T follicular helper cell (primary cell): Measurements from ENCODE around the gene TRPM6.
A peak's percentile ranks its signal among the peaks of the same experiment; 100 is the strongest.
"Not testable (repeated sequence)": the region's sequence is repeated elsewhere in the genome, so short reads cannot be mapped to it uniquely, and the experiment has no call there.

Experiments
- DNase-seq: peaks from one replicate; pipeline ENCODE4 v3.0.0-alpha.2; 2020; ENCODE audit warnings: low read depth

The TRPM6 gene

DNA sequence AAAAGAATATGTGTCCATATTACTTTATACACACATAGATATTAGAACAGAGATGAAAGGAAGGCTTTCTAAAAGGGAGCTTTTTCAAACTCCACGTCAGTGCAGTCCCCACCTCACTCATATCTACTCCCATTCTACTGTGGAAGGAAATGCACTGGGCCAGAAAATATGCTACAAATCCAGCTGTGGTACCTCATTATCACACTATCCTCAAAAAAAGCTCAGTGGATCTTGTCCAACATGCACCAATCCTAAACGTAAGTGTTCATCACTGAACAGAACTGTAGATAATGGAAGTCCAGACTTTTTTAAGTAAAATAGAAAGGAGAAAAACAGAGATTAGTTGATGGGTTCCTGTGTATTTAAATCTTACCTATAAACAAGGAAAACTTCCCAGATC is 27.9 kb downstream of the TRPM6 start:
- no peak for DNase-seq

DNA sequence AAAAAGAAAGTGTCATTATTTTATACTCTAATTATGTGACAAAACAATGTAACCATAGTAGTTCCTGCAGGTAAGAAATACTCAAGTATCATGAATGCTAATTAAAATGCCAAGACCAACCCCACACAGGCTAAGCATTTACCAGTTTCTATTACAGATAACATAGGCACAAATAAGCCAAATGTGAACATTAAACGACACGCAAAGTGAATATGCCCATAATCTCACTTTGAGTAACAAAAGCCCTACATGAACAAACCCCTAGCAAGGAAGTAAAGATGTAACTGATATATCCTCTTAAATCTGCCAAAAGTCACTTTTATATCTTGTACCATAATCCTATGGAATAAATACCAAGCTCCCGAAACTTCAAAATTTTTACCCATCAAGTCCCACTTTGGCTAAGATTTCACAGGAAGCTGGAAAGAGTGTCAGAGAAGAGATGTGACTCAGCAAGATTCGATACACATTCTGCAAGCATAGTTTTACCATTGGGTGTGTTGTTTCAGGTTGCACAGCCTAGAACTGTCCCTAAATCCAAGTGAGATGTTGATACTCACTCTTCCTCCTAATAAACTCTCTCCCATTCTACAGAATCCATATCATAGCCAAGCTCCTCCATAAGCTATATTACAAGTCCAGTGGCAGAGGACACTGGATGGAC is 28.8 kb downstream of the TRPM6 start:
- DNase-seq: no peak

DNA sequence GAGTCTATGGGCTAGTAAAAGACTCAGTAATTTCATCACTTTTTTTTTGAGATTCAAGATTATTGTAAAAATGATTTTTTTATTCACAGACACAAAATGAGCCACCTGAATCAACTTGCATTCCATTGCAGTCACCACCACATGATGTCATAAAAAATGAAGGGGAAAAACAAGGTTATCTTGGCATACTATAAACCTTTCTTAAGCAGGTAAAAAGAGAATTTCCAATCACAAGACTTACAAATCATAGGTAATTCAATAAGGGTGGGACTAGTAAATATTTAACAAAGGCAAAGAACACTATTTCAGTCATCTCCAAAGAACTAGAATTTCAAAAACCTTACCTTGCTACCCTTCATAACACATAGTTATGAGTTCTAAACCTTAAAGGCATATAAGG is 30.7 kb downstream of the TRPM6 start:
- no peak for DNase-seq

DNA sequence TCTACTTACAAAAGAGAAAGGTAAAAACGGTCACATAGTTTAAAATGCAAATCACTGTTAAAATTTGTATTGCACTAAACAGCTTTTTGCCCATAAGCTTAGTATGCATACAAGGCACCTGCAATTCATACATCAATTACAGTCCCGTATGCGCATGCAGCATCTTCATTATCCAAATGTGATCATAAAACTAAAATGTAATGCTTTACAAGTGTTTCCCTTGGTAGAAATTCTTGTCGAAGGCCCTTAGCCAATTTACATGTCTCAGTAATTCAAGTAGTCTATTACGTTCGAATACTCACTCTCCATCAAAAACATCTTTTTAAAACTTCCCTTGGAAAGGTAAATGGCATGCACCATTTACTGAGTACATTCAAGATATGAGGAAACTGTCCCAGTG is 32.6 kb downstream of the TRPM6 start:
- DNase-seq: no peak

DNA sequence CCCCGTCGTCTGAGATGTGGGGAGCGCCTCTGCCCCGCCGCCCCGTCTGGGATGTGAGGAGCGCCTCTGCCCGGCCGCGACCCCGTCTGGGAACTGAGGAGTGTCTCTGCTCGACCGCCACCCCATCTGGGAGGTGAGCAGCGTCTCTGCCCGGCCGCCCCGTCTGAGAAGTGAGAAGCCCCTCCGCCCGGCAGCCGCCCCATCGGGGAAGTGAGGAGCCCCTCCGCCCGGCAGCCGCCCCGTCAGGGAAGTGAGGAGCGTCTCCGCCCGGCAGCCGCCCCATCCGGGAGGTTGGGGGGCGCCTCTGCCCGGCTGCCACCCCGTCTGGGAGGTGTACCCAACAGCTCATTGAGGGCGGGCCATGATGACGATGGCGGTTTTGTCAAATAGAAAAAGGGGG is 34.7 kb downstream of the TRPM6 start:
- not testable (repeated sequence) for DNase-seq

DNA sequence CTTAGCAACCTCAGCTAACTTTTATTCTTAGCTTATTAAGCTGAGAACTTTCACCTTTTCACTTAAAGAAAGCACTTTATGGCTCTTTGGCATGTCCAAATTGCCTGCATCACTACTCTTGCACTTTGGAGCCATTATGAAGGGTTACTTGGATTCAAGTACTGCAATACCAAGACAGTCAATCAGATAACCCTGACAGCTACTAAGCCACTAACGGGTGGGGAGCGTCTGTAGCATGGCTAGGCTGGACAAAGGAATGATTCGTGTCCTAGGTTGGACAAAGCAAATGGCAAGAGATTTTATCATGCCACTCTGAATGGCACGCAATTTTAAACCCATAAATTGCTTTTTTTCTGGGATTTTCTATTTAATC is 39.6 kb downstream of the TRPM6 start:
- DNase-seq: no peak

GRCh38 chr9:74847478-74848152 is 40.1 kb downstream of the TRPM6 start:
- no peak for DNase-seq

DNA sequence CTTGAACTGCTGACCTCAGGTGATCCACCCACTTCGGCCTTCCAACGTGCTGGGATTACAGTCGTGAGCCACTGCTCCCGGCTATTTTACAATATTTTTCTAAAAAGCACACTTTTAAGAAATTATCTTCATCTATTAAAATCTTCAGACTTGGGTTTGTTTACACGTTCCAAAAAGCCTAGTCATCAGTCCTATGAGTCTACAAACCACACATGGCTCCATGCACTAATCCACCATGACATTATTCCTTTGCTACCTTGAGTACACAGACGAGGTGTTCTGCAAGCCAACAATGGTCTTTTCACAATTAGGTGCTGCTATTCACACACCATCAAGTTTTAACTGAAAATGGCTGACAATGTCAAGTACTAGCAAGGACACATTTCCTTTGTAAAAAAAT is 41.0 kb downstream of the TRPM6 start:
- DNase-seq: no peak

DNA sequence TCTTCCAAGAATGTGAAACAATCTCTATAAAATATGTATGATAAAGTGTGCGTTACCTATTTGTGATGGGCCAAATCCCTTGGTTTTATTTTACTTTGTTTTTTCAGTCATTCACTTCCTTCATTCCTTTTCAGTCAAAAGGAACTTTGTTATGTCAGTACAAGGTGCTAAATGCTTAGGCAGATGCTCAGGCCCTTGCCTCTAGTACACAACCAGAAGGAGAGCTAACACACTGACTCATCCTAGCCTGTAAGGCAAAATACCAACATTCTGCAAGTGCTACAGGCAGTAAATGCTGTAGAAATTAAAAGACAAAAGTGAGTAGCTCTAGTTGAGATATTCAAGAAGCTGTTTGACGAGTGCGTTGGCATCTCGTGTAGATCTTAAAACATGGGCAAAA is 49.4 kb downstream of the TRPM6 start:
- DNase-seq: no peak

GRCh38 chr9:74824654-74825053 is 63.1 kb downstream of the TRPM6 start:
- DNase-seq: no peak

DNA sequence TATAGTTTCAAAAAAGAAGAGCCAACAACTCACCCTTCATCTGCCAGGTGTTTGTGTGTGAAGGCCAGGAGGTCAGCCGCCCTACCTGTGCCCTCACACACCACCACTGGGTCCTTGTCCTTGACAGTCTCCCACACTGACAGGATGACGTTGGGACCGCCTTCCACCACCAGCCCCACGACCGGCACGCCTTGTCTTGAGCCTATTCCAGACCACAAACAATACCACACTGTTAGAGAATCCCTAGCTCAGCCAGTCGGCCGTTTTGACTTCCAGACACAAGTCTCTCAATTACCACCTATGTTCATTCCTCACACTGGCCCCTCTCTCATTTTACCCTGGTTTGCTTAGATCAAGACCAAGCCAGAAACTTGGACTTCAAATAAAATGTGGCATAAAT is 66.1 kb downstream of the TRPM6 start:
- no peak for DNase-seq

- DNase-seq: no peak
These were observed 69.9 kb downstream of the TRPM6 start for GRCh38 chr9:74817816-74818215.

- no peak for DNase-seq
These were observed 70.4 kb downstream of the TRPM6 start for GRCh38 chr9:74817281-74817810.

GRCh38 chr9:74810200-74810599 is 77.5 kb downstream of the TRPM6 start:
- no peak for DNase-seq

DNA sequence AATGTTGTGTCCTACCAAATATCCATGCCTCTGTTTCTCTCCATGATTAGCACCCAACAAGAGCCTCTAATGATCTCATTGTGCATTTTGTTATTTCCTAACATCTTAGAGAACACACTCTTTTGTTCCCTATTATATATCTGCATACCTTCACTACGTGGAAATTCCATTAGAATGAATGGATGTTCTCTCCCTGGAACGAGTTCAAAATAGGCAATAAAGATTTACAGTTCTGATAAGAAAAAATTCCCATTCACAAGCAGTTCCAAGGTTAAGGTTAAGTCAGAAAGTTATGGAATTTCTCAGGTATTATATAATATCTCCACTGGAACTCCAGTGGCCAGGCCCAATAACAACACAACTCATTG is 83.7 kb downstream of the TRPM6 start:
- no peak for DNase-seq

DNA sequence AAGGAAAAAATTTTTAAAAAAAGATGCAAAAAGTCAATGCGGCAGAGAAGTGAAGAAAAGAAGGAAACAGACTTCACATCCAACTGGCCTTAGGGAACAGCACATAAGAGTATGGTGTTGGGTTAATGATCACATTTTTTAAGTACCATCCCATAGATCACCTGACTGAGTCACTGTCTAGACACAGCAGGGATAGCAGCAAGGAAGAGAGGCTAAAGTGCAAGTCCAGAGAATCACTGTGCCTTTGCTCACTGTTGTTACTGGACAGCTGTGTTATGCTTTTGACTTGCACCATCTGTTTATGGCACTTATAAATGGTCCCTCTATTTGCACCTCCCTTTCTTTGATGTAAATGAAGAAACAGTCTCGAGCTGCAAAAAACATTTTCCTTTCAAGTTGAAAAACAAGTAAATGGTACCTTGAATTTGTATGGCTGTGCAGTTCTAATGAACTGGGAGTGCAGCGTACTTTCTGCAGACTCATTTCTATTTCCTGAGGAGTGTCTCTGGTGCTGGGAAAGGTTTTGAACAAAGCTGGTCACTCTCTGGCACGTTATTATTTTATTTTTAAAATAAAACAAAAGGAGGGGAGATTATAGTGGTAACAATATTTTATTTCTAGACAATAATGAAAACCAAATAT is 84.2 kb downstream of the TRPM6 start:
- no peak for DNase-seq

GRCh38 chr9:74800226-74800625 is 87.5 kb downstream of the TRPM6 start:
- no peak for DNase-seq

DNA sequence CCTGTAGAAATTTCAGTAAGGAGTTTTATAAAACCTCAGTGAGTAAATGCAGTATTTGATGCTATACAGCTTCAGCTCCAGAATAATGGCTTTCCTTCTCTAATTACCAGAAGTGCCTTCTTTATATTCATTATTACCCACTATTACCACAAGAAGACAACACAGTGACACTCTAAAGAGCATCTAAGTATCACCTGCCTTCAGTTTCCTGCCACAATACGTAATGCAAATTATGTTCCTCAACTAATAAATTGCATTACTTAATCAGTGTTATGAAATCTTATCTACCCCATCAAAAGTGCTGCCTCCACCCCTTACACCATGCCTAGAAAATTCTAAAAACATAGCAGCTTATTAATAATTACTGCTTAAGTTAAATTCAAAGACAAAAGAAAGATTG is 91.9 kb downstream of the TRPM6 start:
- no peak for DNase-seq

GRCh38 chr9:74795081-74795480 is 92.6 kb downstream of the TRPM6 start:
- no peak for DNase-seq

DNA sequence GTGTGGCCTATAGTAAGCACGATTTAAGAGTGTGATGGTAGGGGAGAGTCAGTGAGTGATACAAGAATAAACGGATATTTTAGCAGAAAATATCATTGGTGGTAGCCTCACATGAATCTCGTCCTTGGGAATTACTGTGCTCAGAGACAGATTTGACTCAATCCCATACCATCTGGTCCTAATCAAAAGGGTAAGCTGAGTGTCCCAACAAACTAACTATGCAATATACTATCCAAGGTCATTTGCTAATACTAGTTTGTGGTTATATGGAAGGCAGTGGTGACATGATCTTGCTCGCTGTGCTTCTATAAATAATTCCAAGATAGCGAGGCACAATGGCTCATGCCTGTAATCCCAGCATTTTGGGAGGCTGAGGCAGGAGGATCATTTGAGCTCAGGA is 103.2 kb downstream of the TRPM6 start:
- no peak for DNase-seq

GRCh38 chr9:74783408-74783807 is 104.3 kb downstream of the TRPM6 start:
- no peak for DNase-seq

DNA sequence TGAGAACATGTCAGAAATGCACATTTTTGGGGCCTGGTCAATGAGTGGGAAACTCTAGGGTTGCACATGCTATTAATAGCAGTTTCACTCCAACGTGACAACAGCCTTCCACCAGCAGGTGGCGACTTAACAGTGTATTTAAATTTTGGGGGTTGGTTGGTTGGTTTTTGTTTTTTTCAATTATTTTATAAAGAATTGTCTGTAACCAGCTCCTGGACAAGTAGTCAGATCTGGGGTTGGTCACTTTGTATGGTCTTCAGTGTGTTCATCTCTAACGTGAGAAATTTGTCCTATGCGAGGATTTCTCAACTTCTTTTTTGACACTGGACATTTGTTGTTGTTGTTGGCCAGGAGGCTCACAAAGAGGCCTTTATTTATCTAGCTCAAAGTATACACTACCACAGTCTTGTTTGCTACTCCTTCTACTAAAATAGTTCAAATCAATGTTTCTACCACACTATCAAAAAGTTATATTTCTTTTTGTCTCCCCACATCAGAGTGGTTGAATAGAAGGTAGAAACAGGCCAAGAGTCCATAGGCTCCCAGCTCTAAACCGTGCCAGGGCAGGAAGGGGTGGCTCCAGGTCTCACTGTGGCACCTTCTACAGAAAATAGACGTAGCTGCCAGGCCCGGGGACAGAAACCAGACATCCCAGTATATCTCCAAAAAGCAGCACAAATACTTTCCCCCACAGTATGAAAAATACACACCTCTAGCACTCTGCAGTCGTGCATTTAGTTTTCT is 110.4 kb downstream of the TRPM6 start:
- peak; percentile 56 for DNase-seq

GRCh38 chr9:74775396-74775795 is 112.3 kb downstream of the TRPM6 start:
- DNase-seq: no peak
